Upper lobe of right lung (tissue), 1 donor: ENCODE measurements around the gene DIP2C. TPM values are rescaled to one million over a fixed set of nuclear protein-coding genes. Genes with fewer than 3 reads are reported as not detected.

Experiments used
- ATAC-seq: fragments of 200-7000 bp; cut with Tn5 transposase; one replicate; pipeline ENCODE4 v1.9.1; 2020; ENCODE audit warnings: mild to moderate bottlenecking, moderate library complexity
- DNase-seq: peaks from one replicate; pipeline ENCODE4 v3.0.0-alpha.2; 2020
- H3K27ac ChIP-seq: fragments of 200-600 bp; one replicate; pipeline ENCODE4 v1.8.0; 2022
- H3K27me3 ChIP-seq: fragments of 200-600 bp; one replicate; pipeline ENCODE4 v1.8.0; 2022; ENCODE audit warnings: mild to moderate bottlenecking
- H3K36me3 ChIP-seq: fragments of 200-600 bp; one replicate; pipeline ENCODE4 v1.8.0; 2022
- H3K4me1 ChIP-seq: fragments of 200-600 bp; one replicate; pipeline ENCODE4 v1.8.0; 2022
- H3K4me3 ChIP-seq: fragments of 200-600 bp; one replicate; pipeline ENCODE4 v1.8.0; 2022; ENCODE audit warnings: mild to moderate bottlenecking
- H3K9me3 ChIP-seq: fragments of 200-600 bp; one replicate; pipeline ENCODE4 v1.8.0; 2022
- intact Hi-C: fragments of 100-400 bp; cut with DNase I; formaldehyde crosslinking; loops from one replicate; pipeline ENCODE4 v1.11.0; 2022
- total RNA-seq: library from RNA; stranded (reverse); fragmentation: NEBNext Ultra II Directional; extraction: Animal tissue kit (Norgen Biotek cat#: 25700); gene quantifications from one replicate; pipeline ENCODE4 v1.2.1, GENCODE V29; 2021
- TF ChIP-seq, protein P1 (sequence below): fragments of 200-600 bp; IDR thresholded peaks from one replicate; pipeline ENCODE4 v1.8.0; 2022; ENCODE audit warnings: antibody characterized with exemption
- donor health status: DM: no; HTN: yes; CAD: no; lungs with severe emphysema.

The DIP2C gene
- total RNA-seq, 1 donor from 2014 or later: 17.3 TPM

DNA sequence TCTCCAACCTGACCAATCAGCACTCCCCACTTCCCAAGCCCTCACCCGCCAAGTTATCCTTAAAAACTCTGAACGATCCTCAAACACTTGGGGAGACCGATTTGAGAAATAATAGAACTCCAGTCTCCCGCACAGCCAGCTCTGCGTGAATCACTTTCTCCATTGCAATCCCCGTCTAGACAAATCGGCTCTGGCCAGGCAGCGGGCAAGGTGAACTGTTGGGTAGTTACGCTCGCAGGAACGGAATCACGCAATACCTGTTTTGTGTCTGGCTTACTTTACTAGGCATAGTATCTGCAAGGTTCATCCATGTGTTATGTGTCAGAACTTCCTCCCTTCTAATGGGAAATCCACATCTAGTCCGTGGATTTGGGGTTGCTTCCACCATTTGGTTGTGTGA lies 282.5 kb downstream of the DIP2C start:
- no peak overlapping the region for H3K27ac ChIP-seq
- intact Hi-C loops: no loop called here
- H3K27me3 ChIP-seq: no peaks in the 10 kb centered on the region
- ATAC-seq: no peak
- no peak overlapping the region for H3K4me3 ChIP-seq
- DNase-seq: no peak
- H3K9me3 ChIP-seq: no peaks in the 10 kb centered on the region
- TF ChIP-seq, protein P1, sequence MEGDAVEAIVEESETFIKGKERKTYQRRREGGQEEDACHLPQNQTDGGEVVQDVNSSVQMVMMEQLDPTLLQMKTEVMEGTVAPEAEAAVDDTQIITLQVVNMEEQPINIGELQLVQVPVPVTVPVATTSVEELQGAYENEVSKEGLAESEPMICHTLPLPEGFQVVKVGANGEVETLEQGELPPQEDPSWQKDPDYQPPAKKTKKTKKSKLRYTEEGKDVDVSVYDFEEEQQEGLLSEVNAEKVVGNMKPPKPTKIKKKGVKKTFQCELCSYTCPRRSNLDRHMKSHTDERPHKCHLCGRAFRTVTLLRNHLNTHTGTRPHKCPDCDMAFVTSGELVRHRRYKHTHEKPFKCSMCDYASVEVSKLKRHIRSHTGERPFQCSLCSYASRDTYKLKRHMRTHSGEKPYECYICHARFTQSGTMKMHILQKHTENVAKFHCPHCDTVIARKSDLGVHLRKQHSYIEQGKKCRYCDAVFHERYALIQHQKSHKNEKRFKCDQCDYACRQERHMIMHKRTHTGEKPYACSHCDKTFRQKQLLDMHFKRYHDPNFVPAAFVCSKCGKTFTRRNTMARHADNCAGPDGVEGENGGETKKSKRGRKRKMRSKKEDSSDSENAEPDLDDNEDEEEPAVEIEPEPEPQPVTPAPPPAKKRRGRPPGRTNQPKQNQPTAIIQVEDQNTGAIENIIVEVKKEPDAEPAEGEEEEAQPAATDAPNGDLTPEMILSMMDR: no peak
- H3K4me1 ChIP-seq: no peaks in the 10 kb centered on the region
- peaks cover 19% of the 10 kb centered on the region for H3K36me3 ChIP-seq

DNA sequence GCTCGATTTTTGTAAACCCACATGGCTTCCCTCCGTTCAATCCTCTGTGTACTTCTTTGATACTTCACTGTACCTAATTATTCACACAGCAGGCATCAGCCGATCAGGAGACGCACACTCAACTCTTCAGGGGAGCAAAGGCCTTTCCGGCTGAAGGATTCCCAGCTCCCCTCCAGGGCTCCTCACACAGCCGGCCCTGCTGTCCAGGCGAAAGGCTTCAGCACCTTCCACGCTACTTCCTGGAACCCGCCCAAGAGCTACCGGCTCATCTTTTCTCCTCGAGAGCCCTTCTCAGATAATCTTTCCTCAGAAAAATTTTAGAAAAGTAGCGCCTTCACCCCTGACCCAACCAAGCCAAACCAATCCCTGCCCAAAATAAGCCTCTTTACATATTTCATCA lies 283.8 kb downstream of the DIP2C start:
- H3K36me3 ChIP-seq: peaks cover 15% of the 10 kb centered on the region
- no peaks in the 10 kb centered on the region for H3K27me3 ChIP-seq
- H3K9me3 ChIP-seq: no peaks in the 10 kb centered on the region
- no peaks in the 10 kb centered on the region for H3K4me1 ChIP-seq
- intact Hi-C loops: no loop called here
- no peak overlapping the region for H3K27ac ChIP-seq
- ATAC-seq (no peak), DNase-seq (no peak)
- TF ChIP-seq, protein P1: no peak
- H3K4me3 ChIP-seq: no peak overlapping the region

DNA sequence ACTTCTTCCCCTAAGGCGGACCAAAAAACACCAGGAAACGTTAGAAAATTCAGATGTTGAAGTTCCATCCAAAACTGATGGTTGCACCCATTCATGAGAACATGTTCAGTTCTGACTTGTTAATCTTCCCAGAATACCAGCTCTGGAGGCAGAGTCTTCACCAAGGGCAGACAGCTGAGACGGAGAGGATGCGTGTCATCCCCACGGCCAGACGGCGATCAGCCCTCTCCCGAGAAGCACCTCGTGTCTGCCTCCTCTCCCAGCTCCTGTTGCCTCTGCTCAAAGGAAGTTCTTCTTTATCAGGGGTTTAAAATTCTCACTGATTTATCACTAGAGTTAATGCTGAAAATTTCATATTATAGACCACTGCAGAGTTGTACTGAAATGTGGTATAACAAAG lies 284.5 kb downstream of the DIP2C start:
- H3K36me3 ChIP-seq: peaks cover 15% of the 10 kb centered on the region
- no peaks in the 10 kb centered on the region for H3K4me1 ChIP-seq
- no peaks in the 10 kb centered on the region for H3K27me3 ChIP-seq
- H3K4me3 ChIP-seq: no peak overlapping the region
- TF ChIP-seq, protein P1: no peak
- intact Hi-C loops: no loop called here
- no peaks in the 10 kb centered on the region for H3K9me3 ChIP-seq
- ATAC-seq (no peak), DNase-seq (no peak)
- no peak overlapping the region for H3K27ac ChIP-seq

DNA sequence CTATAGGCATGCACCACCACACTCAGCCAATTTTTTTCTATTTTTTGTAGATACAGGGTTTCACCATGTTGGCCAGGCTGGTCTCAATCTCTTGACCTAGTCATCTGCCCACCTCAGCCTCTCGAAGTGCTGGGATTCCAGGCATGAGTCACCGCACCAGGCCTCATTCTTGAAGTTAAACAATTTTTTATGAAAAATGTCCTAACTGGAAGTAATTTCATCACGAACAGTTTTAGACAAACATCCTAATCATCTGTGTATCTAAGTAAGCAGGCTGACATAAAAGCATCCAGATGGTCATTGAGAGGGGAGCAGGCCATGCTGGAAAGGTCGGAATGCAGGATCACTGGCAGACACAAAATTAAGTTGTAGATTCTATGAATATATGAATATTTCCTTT lies 285.1 kb downstream of the DIP2C start:
- Histone ChIP-seq H3K9me3 (no peaks in the 10 kb centered on the region), H3K27ac (no peak overlapping the region), H3K36me3 (peaks cover 15% of the 10 kb centered on the region), H3K4me3 (no peak overlapping the region), H3K27me3 (no peaks in the 10 kb centered on the region), H3K4me1 (no peaks in the 10 kb centered on the region)
- ATAC-seq (no peak), DNase-seq (no peak)
- TF ChIP-seq, protein P1: no peak
- intact Hi-C loops: no loop called here

DNA sequence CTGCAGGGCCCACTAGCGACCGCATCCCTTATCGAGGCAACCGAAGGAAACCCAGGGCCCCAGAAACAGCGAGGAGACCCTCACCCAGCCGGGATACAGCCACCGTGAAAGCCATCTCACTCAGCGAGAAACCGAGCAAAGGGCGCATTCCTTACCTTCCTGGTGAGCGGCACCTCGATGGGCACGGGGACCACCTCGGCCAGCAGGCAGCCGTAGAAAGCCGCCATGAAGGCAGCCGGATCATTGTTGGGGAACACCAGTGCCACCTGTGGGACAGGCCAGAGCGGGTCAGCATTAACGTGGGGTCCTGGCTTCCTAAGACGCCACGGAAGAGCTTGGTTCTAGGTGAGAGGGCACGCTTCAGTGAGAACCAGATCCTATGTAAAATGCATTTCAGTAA lies 290.5 kb downstream of the DIP2C start:
- Histone ChIP-seq H3K27me3 (no peaks in the 10 kb centered on the region), H3K9me3 (no peaks in the 10 kb centered on the region), H3K27ac (no peak overlapping the region), H3K4me3 (no peak overlapping the region), H3K4me1 (peaks cover 13% of the 10 kb centered on the region), H3K36me3 (no peaks in the 10 kb centered on the region)
- DNase-seq (no peak), ATAC-seq (no peak)
- TF ChIP-seq, protein P1: no peak
- intact Hi-C loops: no loop called here

DNA sequence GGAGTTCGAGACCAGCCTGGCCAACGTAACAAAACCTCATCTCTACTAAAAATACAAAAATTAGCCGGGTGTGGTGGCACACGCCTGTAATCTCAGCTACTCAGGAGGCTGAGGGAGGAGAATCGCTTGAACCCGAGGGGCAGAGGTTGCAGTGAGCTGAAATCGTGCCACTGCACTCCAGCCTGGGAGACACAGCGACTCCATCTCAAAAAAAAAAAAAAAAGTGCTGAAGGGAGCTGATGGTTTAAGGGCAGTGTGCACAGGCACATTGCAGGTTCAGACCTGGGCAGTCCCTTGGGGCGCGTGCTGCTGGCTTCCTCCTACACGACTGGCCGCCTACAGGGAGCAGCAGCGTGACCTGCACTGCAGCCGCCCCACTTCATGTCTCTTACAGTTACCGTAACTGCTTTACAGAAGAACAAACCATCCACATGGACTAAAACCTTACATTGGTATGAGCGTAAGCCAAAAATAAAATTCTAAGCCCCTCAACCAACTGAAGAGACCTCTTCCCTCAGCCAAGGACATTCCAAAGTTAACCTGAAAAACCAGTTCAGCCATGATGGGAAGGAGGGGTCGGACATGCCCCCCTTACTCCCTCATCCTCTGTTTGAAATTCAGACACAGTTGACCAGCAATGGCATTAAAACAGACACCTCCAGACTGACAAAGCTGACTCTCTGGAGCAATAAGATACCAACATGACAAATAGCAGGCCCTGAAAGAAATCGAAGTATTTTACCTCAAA lies 292.0 kb downstream of the DIP2C start:
- TF ChIP-seq, protein P1: peak; percentile 8
- Histone ChIP-seq H3K9me3 (no peaks in the 10 kb centered on the region), H3K4me1 (peaks cover 13% of the 10 kb centered on the region), H3K36me3 (no peaks in the 10 kb centered on the region), H3K27ac (no peak overlapping the region), H3K27me3 (no peaks in the 10 kb centered on the region), H3K4me3 (no peak overlapping the region)
- ATAC-seq (peak; percentile 86), DNase-seq (no peak)
- intact Hi-C loops: no loop called here
